Muscle of back (tissue), 11 donors: ENCODE measurements around the gene MTHFD1L. TPM values are rescaled to one million over a fixed set of nuclear protein-coding genes. Genes with fewer than 3 reads are reported as not detected.
A peak's percentile ranks its signal among the peaks of the same experiment; 100 is the strongest.

Source experiments
- DNase-seq, 3 donors: peaks; one replicate each; pipeline versions ENCODE4 v3.0.0 to v3.0.0-alpha.2; 2013
- polyA plus RNA-seq, 10 donors: library from polyadenylated mRNA; unstranded; fragments of 120-200 nt; gene quantifications; one replicate each; pipeline ENCODE4 v1.2.1, GENCODE V29; 2013; ENCODE audit not compliant: insufficient read length in 10 of 10

MTHFD1L gene
- polyA plus RNA-seq, 10 donors = 20.5 to 31.5 (median 24.6) TPM

GRCh38 chr6:151036869-151037680 lies 171.6 kb downstream of the MTHFD1L start:
- no peak for DNase-seq

GRCh38 chr6:151038616-151039015 lies 173.1 kb downstream of the MTHFD1L start:
- no peak for DNase-seq

GRCh38 chr6:151040888-151041521 lies 175.5 kb downstream of the MTHFD1L start:
- DNase-seq = peak in 2 of 3 donors; percentile 78 to 93

GRCh38 chr6:151041686-151042085 lies 176.2 kb downstream of the MTHFD1L start:
- DNase-seq = no peak

GRCh38 chr6:151042911-151043330 lies 177.4 kb downstream of the MTHFD1L start:
- peak in 1 of 3 donors; percentile 78 for DNase-seq

- DNase-seq = no peak
Observed at GRCh38 chr6:151043944-151044343, 178.4 kb downstream of the MTHFD1L start.

GRCh38 chr6:151044465-151045441 lies 179.3 kb downstream of the MTHFD1L start:
- peak; percentile 86 to 93 (median 87) for DNase-seq

- peak in 2 of 3 donors; percentile 55 to 74 for DNase-seq
Observed at GRCh38 chr6:151045511-151046222, 180.2 kb downstream of the MTHFD1L start.

GRCh38 chr6:151051164-151051563 lies 185.7 kb downstream of the MTHFD1L start:
- DNase-seq = no peak

- no peak for DNase-seq
Observed at GRCh38 chr6:151052021-151052646, 186.6 kb downstream of the MTHFD1L start.

- DNase-seq = peak in 2 of 3 donors; percentile 73 to 88
Observed at GRCh38 chr6:151054306-151054705, 188.8 kb downstream of the MTHFD1L start.

GRCh38 chr6:151056230-151056907 lies 190.9 kb downstream of the MTHFD1L start:
- DNase-seq = no peak

- DNase-seq = no peak
Observed at GRCh38 chr6:151057061-151057460, 191.6 kb downstream of the MTHFD1L start.

- DNase-seq = no peak
Observed at GRCh38 chr6:151058021-151058733, 192.7 kb downstream of the MTHFD1L start.

GRCh38 chr6:151059612-151060095 lies 194.2 kb downstream of the MTHFD1L start:
- DNase-seq = no peak

GRCh38 chr6:151060096-151060765 lies 194.7 kb downstream of the MTHFD1L start:
- DNase-seq = peak in 1 of 3 donors; percentile 78

- DNase-seq = peak in 1 of 3 donors; percentile 64
Observed at GRCh38 chr6:151060766-151061531, 195.4 kb downstream of the MTHFD1L start.

GRCh38 chr6:151063352-151063751 lies 197.8 kb downstream of the MTHFD1L start:
- peak in 2 of 3 donors; percentile 63 to 85 for DNase-seq
